Uterus (tissue), 2 donors: ENCODE measurements around the gene RAPGEF3.

Experiments used
- CTCF ChIP-seq, 4 experiments: fragments of 200-600 bp in 2 of 4; fragments of 450-650 bp in 2 of 4; sonication (generic) in 2 of 4; IDR thresholded peaks; one replicate each; pipeline ENCODE4 v1.5.1; 2016 to 2019; ENCODE audit warnings: antibody characterized with exemption in 4 of 4, mild to moderate bottlenecking in 2 of 4, moderate library complexity in 1 of 4
- POLR2A ChIP-seq, 2 donors: fragments of 450-650 bp; IDR thresholded peaks; one replicate each; pipeline ENCODE4 v1.6.1; 2016; ENCODE audit warnings: antibody characterized with exemption in 2 of 2, mild to moderate bottlenecking in 1 of 2, moderate library complexity in 1 of 2

DNA sequence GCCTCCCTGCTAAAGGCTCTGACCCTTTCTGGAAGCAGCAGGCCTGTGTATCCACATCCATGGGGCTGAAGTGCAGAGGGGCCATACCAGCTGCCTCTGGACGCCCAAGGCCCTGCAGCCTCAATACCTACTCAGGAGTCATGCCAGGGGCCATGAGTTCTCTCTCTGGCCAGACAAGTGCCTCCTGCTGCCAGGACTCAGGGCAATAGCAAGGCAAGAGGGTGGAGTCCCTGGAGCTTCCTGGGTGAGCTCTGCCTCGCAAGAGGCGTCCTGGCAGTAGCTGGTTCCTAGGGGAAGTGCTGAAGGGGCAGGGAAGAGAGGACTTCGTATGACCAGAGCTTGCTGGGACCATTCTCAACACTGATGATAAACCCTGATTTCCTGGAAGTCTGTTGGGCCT, 22.5 kb downstream of the RAPGEF3 start:
- TF ChIP-seq CTCF (IDR thresholded peaks at IDR 0.05) (no peak), POLR2A (IDR thresholded peaks at IDR 0.05) (no peak)
